Stimulated activated CD4-positive, alpha-beta T cell treated with anti-CD3 and anti-CD28 coated beads, Interleukin-12 subunit alpha, Interleukin-12 subunit beta, amount 100 ng/mL, for 24 hours (primary cell): Measurements from ENCODE around the gene GYG1.
A peak's percentile ranks its signal among the peaks of the same experiment; 100 is the strongest.

Experiments
- DNase-seq, 2 experiments: peaks; one replicate each; pipeline ENCODE4 v3.0.0-alpha.2; 2020; ENCODE audit warnings: low read depth in 2 of 2

GYG1 gene

DNA sequence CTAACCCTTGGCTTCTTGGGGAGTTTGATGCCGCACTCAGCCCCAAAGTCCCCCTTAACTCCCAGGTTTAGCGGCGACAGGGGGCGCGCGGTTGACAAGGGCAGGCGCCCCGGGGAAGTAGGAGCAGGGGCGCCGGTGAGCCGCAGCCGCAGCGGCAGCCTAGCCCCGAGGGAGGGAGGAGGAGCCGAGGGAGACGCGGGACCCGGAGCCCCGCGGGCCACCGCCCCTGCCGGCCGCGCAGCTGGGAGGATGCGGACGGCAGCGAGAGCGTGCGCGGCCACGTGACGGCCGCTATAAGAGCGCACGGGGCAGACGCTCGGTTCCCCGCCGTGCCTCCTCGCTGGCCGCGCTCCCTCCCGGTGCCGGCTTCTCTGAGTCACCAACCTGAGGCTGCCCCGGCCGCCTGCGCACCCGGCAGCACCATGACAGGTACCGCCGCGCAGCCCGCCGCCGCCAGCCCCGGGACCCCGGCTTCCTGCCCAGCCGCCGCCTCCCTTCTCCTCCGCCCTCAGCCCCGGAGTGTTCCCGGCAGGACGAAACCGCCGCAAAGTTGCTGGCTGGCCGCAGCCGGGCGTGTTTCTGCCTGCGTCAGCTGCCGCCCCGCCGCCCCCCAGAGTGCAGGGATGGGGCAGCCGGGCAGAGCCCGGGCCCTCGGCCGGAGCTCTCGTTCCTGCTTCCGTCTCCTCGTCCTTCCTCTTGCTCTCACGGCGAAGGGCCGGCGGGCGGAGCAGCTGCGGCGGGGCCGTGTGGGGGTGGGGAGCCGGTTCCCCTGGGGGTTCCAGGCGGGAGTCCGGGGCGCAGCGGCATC, at the start of gene GYG1:
TSS of gene GYG1 (plus strand) at position 322 of the 808 bp plus-strand sequence. CDS start at position 423, 101 bp downstream.
- DNase-seq, result peak; percentile 64 to 68

GRCh38 chr3:148943506-148944205, 47.7 kb upstream of the GYG1 start:
- DNase-seq, result no peak

DNA sequence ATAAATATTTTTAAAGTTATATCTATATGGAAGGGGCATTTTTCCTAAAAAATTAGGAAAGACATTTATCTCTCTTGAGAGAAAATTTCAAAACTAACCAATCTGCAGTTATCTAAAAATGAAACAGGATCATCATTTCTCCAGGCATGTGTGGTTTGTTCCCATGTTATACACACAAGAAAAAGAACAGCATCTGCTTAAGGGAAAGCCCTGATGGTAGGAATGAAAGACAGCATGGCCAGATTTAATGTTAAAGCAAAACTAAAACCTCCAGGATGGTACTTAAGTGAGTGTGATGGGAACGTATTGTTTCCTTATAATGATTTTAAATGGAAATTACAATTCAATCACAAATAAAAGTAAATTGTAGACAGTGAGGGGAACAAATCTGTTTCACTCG, 46.2 kb upstream of the GYG1 start:
- no peak for DNase-seq

DNA sequence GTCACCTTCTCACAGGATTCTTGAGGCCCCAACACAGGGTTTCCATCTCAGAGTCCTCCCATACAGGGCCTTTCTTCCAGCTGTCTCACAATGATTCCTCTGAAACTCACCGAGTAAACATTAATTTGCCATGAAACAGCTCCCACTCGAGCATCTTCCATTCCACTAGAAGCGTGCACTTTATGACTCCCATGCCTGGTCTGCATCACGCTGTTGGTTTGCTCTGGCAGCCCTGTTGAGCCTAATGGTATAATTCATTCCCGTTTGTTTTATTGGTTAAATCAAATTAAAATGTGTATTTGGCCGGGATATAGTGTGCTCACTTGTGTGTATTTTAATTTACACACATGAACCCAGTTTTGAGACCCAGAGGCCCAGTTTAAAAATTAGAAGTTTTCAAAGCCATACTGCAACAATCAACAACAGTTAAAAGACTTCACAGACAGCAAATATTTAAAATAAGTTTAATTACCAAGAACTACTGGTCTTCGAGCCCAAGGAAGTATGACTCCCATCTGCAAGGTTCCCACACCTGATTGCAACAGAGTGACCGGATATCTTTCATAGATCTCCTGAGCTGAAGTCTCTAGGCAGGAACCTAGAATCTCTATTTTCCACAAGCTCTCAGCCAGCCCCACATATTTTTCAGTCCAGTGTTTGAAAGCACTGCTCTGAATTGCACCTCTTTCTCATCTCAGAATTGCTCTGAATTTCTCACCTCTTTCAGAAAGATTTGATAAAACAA, 42.3 kb upstream of the GYG1 start:
- DNase-seq, result no peak

DNA sequence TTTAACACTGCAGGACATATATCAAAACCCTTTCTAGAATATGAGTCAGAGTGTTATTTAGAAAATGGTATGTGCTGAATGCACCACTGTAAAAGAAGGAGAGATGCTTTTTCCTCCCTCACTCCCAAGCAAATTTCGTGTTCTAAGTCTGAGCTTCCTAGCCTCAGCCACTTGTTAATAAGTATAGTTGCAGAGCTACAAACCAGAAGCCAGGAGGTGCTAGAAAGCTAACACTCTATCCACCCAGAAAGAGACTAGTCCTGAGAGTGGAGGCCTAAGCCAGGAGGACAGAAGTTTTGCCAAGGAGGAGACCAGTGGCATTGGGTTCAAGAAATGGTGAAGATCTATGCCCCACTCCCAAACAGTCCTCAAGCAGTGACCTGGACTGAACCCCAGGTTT, 40.5 kb upstream of the GYG1 start:
- no peak for DNase-seq

DNA sequence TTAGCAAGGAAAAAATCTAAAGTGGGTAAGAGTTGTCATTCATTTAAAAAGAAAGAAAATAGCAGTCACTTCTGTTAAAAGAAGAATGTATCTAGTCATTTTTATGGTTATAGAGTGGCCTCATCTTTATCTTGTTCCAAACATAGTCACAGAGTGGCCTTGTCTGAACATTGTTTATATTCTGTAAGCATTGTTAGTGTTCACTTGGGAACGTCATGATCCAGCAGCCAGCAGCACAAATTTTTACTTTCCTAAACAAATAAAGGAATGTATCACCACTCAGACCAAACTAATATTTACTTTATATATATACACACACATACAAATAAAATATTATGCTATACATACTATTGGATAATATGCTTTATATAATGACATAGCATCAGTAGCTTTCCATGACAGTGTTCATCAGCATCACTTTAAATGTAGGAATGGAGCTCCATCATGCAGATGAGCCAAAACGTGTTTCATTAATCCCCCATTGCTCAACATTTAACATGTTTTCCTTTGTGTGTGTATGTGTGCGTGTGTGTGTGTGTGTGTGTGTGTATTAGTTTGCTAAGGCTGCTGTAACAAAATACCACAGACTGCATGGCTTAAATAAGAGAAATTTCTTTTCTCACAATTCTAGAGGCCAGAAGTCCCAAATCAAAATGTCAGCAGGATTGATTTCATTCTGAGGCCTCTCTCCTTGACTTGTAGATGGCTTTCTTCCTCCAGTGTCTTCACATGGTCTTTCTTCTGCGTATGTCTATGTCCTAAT, 39.6 kb upstream of the GYG1 start:
- no peak for DNase-seq

DNA sequence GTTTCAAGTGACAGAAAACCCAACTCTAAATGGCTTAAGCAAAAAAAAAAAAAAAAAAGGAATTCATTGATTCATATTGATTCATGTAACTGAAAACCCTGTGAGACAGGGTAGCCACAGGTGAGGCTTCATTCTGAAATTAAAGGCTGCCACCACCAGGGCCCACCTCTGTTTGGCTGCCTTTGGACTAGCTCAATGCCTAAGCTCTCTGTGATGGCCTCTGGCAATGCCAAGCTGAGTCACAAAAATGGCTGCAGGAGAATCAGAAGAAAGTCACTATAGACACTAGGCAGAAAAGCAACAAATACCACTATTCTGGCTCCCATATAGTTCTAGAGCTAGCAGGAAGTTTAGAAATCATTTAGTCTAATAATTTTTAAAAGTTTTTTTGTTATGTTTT, 38.2 kb upstream of the GYG1 start:
- DNase-seq, result no peak

DNA sequence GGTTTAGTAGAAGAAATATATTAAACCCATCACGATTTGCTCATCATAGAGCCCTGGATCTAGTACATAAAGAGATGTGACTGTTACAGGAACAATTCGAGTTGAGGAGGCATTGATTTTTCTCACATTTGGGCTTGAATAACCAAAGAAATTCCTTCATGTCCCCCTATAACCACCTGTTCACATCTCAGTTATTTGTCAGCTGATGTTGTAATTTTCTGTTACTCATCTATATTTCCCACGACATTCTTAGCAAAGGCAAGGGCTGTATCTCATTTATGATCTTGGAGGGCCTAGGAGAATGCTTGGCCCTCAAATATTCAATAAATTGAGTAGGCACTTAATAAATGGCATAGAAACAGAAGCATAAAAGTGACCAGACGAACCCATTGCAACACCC, 36.4 kb upstream of the GYG1 start:
- no peak for DNase-seq

DNA sequence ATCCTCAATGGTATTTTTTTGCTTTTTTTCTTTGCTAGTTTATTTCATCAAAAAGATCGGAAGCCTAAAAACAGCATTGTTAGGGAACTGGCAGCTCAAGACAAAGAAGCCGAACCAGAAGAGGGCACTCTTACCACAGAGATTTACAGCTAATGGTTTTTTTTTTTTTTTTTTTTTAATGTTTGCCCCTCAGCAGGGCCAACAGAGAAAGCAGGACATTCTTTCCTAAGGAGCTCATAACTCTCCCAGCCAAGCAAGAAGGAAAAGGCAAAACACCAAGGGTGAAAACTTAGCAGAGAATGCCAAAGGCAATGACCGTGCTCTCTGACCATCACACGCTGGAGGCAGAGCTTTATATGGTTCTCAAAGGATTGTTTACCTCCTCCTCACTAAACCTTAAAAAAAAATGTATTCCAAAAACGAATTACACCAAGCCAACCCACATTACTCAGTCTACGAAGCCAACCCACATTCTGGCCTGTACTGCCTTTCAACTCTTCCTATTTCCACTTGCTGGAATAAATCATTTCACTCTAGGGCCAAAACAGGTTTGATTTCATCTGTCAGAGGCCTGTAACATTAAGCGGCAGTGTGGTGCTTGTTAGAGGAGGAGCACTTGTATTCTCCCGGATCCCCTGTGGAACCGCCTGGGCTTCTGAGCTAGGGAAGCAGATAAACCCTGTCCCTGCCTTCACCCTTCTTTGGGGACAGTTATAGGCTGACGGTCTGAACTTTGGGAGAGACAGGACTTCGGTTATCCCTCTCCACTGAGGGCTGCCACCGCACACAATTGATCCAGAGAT, 35.6 kb upstream of the GYG1 start:
- DNase-seq, result no peak

DNA sequence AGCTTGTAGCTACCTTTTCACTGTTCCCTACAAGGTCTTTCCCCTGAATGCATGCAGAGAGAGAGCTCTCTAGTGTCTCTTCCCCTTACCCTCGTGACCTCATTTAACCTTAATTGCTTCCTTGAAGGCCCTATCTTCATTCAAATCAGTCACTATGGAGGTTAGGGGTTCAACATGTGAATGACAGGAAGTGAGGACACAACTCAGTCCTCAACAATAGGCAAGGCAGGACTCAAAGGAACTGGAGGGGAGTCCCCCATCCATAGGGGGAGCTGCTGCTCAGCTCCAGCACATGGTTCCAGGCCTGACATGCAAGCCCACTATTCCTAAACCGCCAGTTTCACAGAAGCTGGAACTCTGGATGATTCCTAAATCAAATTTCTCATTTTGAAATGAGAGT, 33.8 kb upstream of the GYG1 start:
- DNase-seq, result no peak

GRCh38 chr3:148958696-148959095, 32.6 kb upstream of the GYG1 start:
- DNase-seq, result no peak

- DNase-seq, result no peak
Measured at GRCh38 chr3:148962513-148962912, 28.8 kb upstream of the GYG1 start.

DNA sequence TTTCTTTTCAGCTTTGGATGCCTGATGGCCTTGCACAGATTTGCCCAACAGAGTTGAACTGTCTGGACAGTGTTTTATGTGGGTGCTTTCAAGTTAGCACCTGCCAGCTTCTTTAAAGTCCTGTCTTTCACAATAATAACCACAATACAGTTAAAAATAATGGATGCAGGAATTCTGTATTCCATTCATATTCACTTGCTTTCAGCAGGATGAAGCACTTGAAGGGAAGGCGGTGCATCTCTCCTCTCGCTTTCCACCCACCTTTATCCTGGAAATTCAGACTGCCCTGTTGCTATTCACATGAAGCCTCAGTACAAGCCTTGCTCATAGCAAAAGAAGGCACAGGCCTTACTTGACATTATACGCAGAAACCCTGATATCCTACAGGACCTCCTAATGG, 26.5 kb upstream of the GYG1 start:
- no peak for DNase-seq

GRCh38 chr3:148968321-148968720, 23.0 kb upstream of the GYG1 start:
- no peak for DNase-seq

- DNase-seq, result no peak
Measured at GRCh38 chr3:148970271-148970670, 21.1 kb upstream of the GYG1 start.

- DNase-seq, result no peak
Measured at GRCh38 chr3:148971401-148972163, 19.8 kb upstream of the GYG1 start.

DNA sequence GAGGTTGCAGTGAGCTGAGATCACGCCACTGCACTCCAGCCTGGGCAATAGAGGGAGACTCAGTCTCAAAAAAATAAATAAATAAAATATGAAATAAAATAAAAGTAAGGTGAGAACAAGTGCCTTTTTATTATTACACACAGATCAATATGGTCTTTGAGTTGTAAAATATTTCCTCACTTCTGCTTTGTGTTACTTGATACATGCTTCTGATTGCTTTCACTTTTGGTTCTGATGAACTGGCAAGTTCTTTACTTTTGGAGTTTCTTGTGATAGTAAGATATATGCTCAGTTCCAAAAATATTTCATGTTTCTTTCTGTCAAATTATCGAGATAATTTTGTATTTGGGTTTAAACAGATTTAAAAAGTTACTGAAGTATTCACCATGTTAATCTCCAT, 16.6 kb upstream of the GYG1 start:
- DNase-seq, result no peak

DNA sequence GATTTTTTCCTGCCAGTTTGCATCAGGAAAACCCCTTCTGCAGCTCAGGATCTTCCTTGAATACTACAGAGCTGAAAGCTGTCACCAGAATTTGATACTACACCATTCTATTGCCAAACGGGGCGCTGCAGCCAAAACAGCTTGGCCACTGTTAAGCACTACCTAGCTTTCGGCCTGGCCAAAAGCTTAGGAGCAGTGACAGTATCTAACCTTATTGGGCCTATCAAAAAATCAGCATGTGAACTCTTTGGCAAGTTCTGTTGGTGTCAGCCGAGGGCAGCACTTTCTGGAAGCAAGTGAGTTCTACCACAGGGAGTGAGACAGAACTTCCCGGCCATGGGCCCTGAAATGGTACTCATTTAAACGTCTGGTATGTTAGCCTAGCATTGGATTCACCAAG, 16.1 kb upstream of the GYG1 start:
- no peak for DNase-seq

GRCh38 chr3:148975696-148976095, 15.6 kb upstream of the GYG1 start:
- no peak for DNase-seq

GRCh38 chr3:148981273-148981672, 10.1 kb upstream of the GYG1 start:
- no peak for DNase-seq
